Measurements from ENCODE around the gene SPSB2. TPM values are rescaled to one million over a fixed set of nuclear protein-coding genes. Genes with fewer than 3 reads are reported as not detected.

Gene SPSB2
- total and polyA plus RNA-seq, 9 of the 15 experiments (the other 6 are each of a cell fraction or from before 2014, with no cell fraction given): 0.10 to 10.6 (median 1.9) TPM

- in situ Hi-C loops (cut with MboI) (no loop called here), intact Hi-C loops (cut with micrococcal nuclease) (no loop called here)
- WGBS (ENCODE audit: insufficient coverage, low coverage, missing lambda C conversion rate): 0% methylated on average over 43 of the region's 65 CpGs
- peak within 1 kb of the TSS; percentile 87 for H3K27ac ChIP-seq (ENCODE audit: extremely low read depth, low read depth, low read length)
- H3K27me3 ChIP-seq (ENCODE audit: control insufficient read depth in 2 of 2, insufficient read depth in 2 of 2, low read length in 2 of 2): no peaks in the 10 kb centered on the region
- H3K36me3 ChIP-seq (ENCODE audit: control insufficient read depth, insufficient read depth, low read length): peaks cover 67% of the 10 kb centered on the region; the same call in 2 of the 3 replicates
- DNase-seq (ENCODE audit: extremely low read depth in 1 of 4, low spot score in 3 of 4) (peak; percentile 87 to 98 (median 90)), ATAC-seq (peak; percentile 87), FAIRE-seq (no peak)
- CTCF ChIA-PET (ENCODE audit: low intra/inter-chr PET ratio): no interaction called here
- H4K20me1 ChIP-seq (replicated peaks; ENCODE audit: control insufficient read depth, insufficient read depth, low read length): no peaks in the 10 kb centered on the region; the same call in 1 of the 2 replicates
- H3K4me2 ChIP-seq (ENCODE audit: insufficient read depth, low read length): peak within 1 kb of the TSS; percentile 91
- H3K9me1 ChIP-seq (ENCODE audit: control insufficient read depth, insufficient read depth, low read length): peaks cover 3% of the 10 kb centered on the region
- peaks cover 12 to 18% of the 10 kb centered on the region in 2 experiments; a peak in 4 of 5 replicates for H3K4me1 ChIP-seq (replicated peaks in 1 of 2; ENCODE audit: control insufficient read depth in 2 of 2, insufficient read depth in 2 of 2, low read length in 2 of 2)
- H3K4me3 ChIP-seq: peak within 1 kb of the TSS; percentile 79
- POLR2A ChIA-PET: interaction anchor here (0.6 to 7.4 kb wide), 14 partner anchors 8 to 318 kb away, joined by 3 to 174 read pairs (median 5); partner anchors contain the start of genes C12orf57, COPS7A, GAPDH and GNB3
- peak within 1 kb of the TSS; percentile 89 to 96 for H3K9ac ChIP-seq (ENCODE audit: insufficient read depth in 1 of 2, low read depth in 2 of 2, low read length in 2 of 2)
- peak within 1 kb of the TSS; percentile 87 for H2AFZ ChIP-seq (ENCODE audit: low read depth, low read length)
- peaks cover 53% of the 10 kb centered on the region for H3K79me2 ChIP-seq (ENCODE audit: control insufficient read depth, insufficient read depth, low read length)
- BruUV-seq (replicated peaks): TSS peak; percentile 81
- no peaks in the 10 kb centered on the region for H3K9me3 ChIP-seq (replicated peaks; ENCODE audit: control insufficient read depth, insufficient read depth, low read depth, low read length)
- TF ChIP-seq GMEB1 (CRISPR knock-in tag; IDR thresholded peaks at IDR 0.05) (peak; percentile 82), ZNF41 (CRISPR knock-in tag; conservative IDR thresholded peaks at IDR 0.05) (peak; percentile 71; the same call in 1 of the 2 replicates), CXXC5 (CRISPR knock-in tag; IDR thresholded peaks at IDR 0.05) (peak; percentile 89), ZNF445 (CRISPR knock-in tag; IDR thresholded peaks at IDR 0.05; ENCODE audit: low read depth) (0 out of 2 replicates have a peak, but pooled peaks have one; percentile 62), ZNF586 (CRISPR knock-in tag; conservative IDR thresholded peaks at IDR 0.05) (0 out of 2 replicates have a peak, but pooled peaks have one; percentile 30), CCNT2 (IDR thresholded peaks at IDR 0.05; ENCODE audit: borderline replicate concordance, extremely low read depth, insufficient read length, low read depth, low read length) (no peak), ELF2 (CRISPR knock-in tag; IDR thresholded peaks at IDR 0.05) (peak; percentile 74), ZBTB33 (CRISPR knock-in tag; IDR thresholded peaks at IDR 0.05) (no peak), PKNOX1 (IDR thresholded peaks at IDR 0.05) (peak; percentile 98), SIN3A (IDR thresholded peaks at IDR 0.05; ENCODE audit: borderline replicate concordance in 2 of 2, control insufficient read depth in 1 of 2, low read depth in 2 of 2, low read length in 2 of 2) (peak; percentile 45 to 76; a peak in 2 of 4 replicates), DMBX1 (CRISPR knock-in tag; IDR thresholded peaks at IDR 0.05; ENCODE audit: borderline replicate concordance) (peak; percentile 98), TAF7 (tag; IDR thresholded peaks at IDR 0.05) (peak; percentile 33; the same call in 1 of the 2 replicates), ATF7 (IDR thresholded peaks at IDR 0.05) (peak; percentile 50; the same call in 1 of the 2 replicates), VEZF1 (CRISPR knock-in tag; IDR thresholded peaks at IDR 0.05) (peak; percentile 77)
These were observed 21.0 kb downstream of the SPSB2 start, which contains the start of gene USP5 for GRCh38 chr12:6851921-6852650. USP5 (plus strand) TSS chr12:6852150; CDS start chr12:6852180, 30 bp downstream.

All from K562 (cell line).